Neural cell (in vitro differentiated cells): Measurements from ENCODE around the gene ADCY5. TPM values are rescaled to one million over a fixed set of nuclear protein-coding genes. Genes with fewer than 3 reads are reported as not detected.

ENCODE experiments used
- H2AFZ ChIP-seq: fragments of 200-600, 300-800 bp; sonication (generic), shearing (Covaris generic); 2 replicates; pipeline ENCODE4 v1.6.0; 2014; ENCODE audit warnings: low read depth, mild to moderate bottlenecking, antibody characterized with exemption, low read length, moderate library complexity
- H3F3A ChIP-seq: fragments of 200-600 bp; shearing (Covaris generic); 2 replicates; pipeline ENCODE4 v1.6.1; 2016; ENCODE audit warnings: mild to moderate bottlenecking, moderate library complexity, mixed read lengths, antibody characterized with exemption, low read length; ENCODE audit not compliant: insufficient read depth, poor library complexity, severe bottlenecking
- H3K27ac ChIP-seq: fragments of 200-600, 300-800 bp; sonication (generic), shearing (Covaris generic); 2 replicates; pipeline ENCODE4 v1.5.1; 2014; ENCODE audit warnings: mild to moderate bottlenecking, low read length, moderate library complexity
- H3K27me3 ChIP-seq: fragments of 300-800, 200-600 bp; sonication (generic), shearing (Covaris generic); 2 replicates; pipeline ENCODE4 v1.6.0; 2014; ENCODE audit warnings: mild to moderate bottlenecking, low read depth, low read length, moderate library complexity; ENCODE audit not compliant: insufficient read depth
- H3K36me3 ChIP-seq: fragments of 300-800, 200-600 bp; sonication (generic), shearing (Covaris generic); 2 replicates; pipeline ENCODE4 v1.5.1; 2014; ENCODE audit warnings: mild to moderate bottlenecking, antibody characterized with exemption, low read length, moderate library complexity; ENCODE audit not compliant: insufficient read depth
- H3K4me2 ChIP-seq: fragments of 300-800, 200-600 bp; sonication (generic), shearing (Covaris generic); 2 replicates; pipeline ENCODE4 v1.6.0; 2014; ENCODE audit warnings: mild to moderate bottlenecking, low read length
- H3K4me3 ChIP-seq: fragments of 300-800, 200-600 bp; sonication (generic), shearing (Covaris generic); 2 replicates; pipeline ENCODE4 v1.5.1; 2014; ENCODE audit warnings: mild to moderate bottlenecking, low read length, moderate library complexity
- H3K79me2 ChIP-seq: fragments of 200-600 bp; shearing (Covaris generic); replicated peaks from 2 replicates; pipeline ENCODE4 v1.6.0; 2014; ENCODE audit warnings: mild to moderate bottlenecking, low read length, moderate library complexity; ENCODE audit not compliant: insufficient read depth
- H3K9ac ChIP-seq: fragments of 300-800, 200-600 bp; sonication (generic), shearing (Covaris generic); 2 replicates; pipeline ENCODE4 v1.6.1; 2016; ENCODE audit warnings: mild to moderate bottlenecking, low read length, mixed read lengths
- H3K9me2 ChIP-seq: fragments of 200-600 bp; shearing (Covaris generic); 2 replicates; pipeline ENCODE4 v1.6.1; 2016; ENCODE audit warnings: mild to moderate bottlenecking, low read length, mixed read lengths; ENCODE audit not compliant: insufficient read depth
- H3K9me3 ChIP-seq: fragments of 200-600, 300-800 bp; sonication (generic), shearing (Covaris generic); 2 replicates; pipeline ENCODE4 v1.6.1; 2016; ENCODE audit warnings: mild to moderate bottlenecking, mixed run types, low read length, moderate library complexity, mixed read lengths
- H4K20me1 ChIP-seq: fragments of 200-600 bp; shearing (Covaris generic); 2 replicates; pipeline ENCODE4 v1.6.1; 2016; ENCODE audit warnings: mild to moderate bottlenecking, mixed run types; ENCODE audit not compliant: insufficient read depth
- CTCF ChIP-seq: fragments of 450-650 bp; IDR thresholded peaks from 2 replicates; pipeline ENCODE4 v1.5.1; 2014; ENCODE audit warnings: antibody characterized with exemption, mild to moderate bottlenecking, moderate library complexity; ENCODE audit not compliant: poor library complexity, severe bottlenecking
- EP300 ChIP-seq: fragments of 450-650 bp; conservative IDR thresholded peaks from 2 replicates; pipeline ENCODE4 v1.6.1; 2014; ENCODE audit warnings: antibody characterized with exemption, mild to moderate bottlenecking, moderate library complexity; ENCODE audit not compliant: poor library complexity, severe bottlenecking
- EZH2 ChIP-seq: fragments of 200-600, 300-800 bp; shearing (Covaris generic), sonication (generic); IDR thresholded peaks from 2 replicates; pipeline ENCODE4 v1.6.1; 2014; ENCODE audit warnings: antibody characterized with exemption, low read length, borderline replicate concordance, mild to moderate bottlenecking; ENCODE audit not compliant: insufficient read depth, poor library complexity, severe bottlenecking
- MXI1 ChIP-seq: fragments of 450-650 bp; conservative IDR thresholded peaks from 2 replicates; pipeline ENCODE4 v1.6.1; 2014; ENCODE audit warnings: antibody characterized with exemption, mild to moderate bottlenecking; ENCODE audit not compliant: poor library complexity, severe bottlenecking
- POLR2AphosphoS5 ChIP-seq: IDR thresholded peaks from 2 replicates; pipeline ENCODE4 v1.6.1; 2012
- RAD21 ChIP-seq: fragments of 450-650 bp; conservative IDR thresholded peaks from 2 replicates; pipeline ENCODE4 v1.6.1; 2014; ENCODE audit warnings: antibody characterized with exemption, mild to moderate bottlenecking, moderate library complexity
- REST ChIP-seq: IDR thresholded peaks from 2 replicates; pipeline ENCODE4 v1.6.1; 2012; ENCODE audit warnings: borderline replicate concordance
- SMC3 ChIP-seq: fragments of 450-650 bp; conservative IDR thresholded peaks from 2 replicates; pipeline ENCODE4 v1.6.1; 2014; ENCODE audit warnings: antibody characterized with exemption, mild to moderate bottlenecking, moderate library complexity; ENCODE audit not compliant: poor library complexity
- TAF1 ChIP-seq: IDR thresholded peaks from 2 replicates; pipeline ENCODE4 v1.6.1; 2012; ENCODE audit warnings: low read depth
- polyA plus RNA-seq: library from polyadenylated mRNA; depleted of rRNA; stranded (reverse); fragments of >200 nt; gene quantifications from 2 replicates; pipeline ENCODE4 v1.2.3, GENCODE V29; 2014

The ADCY5 gene
- polyA plus RNA-seq, 1 donor from 2014 or later: 7.7 TPM

GRCh38 chr3:123310741-123311140 lies 138.1 kb downstream of the ADCY5 start:
- Histone ChIP-seq H2AFZ (no peak overlapping the region), H3F3A (no peaks in the 10 kb centered on the region), H3K36me3 (no peaks in the 10 kb centered on the region), H3K4me2 (no peak overlapping the region), H3K9me2 (no peaks in the 10 kb centered on the region), H3K27me3 (no peaks in the 10 kb centered on the region), H4K20me1 (no peaks in the 10 kb centered on the region), H3K9me3 (no peaks in the 10 kb centered on the region), H3K9ac (no peak overlapping the region), H3K27ac (no peak overlapping the region), H3K79me2 (no peaks in the 10 kb centered on the region), H3K4me3 (no peak overlapping the region)
- TF ChIP-seq RAD21 (no peak), MXI1 (no peak), EZH2 (no peak), TAF1 (no peak), REST (no peak)

GRCh38 chr3:123310186-123310585 lies 138.7 kb downstream of the ADCY5 start:
- no peak overlapping the region for H3K4me3 ChIP-seq
- H2AFZ ChIP-seq: no peak overlapping the region
- H3K27me3 ChIP-seq: no peaks in the 10 kb centered on the region
- no peaks in the 10 kb centered on the region for H3F3A ChIP-seq
- no peaks in the 10 kb centered on the region for H4K20me1 ChIP-seq
- H3K79me2 ChIP-seq: no peaks in the 10 kb centered on the region
- H3K9me2 ChIP-seq: no peaks in the 10 kb centered on the region
- TF ChIP-seq CTCF (no peak), TAF1 (no peak), POLR2AphosphoS5 (no peak), REST (no peak), SMC3 (no peak), MXI1 (no peak), EZH2 (no peak), EP300 (no peak), RAD21 (no peak)
- no peak overlapping the region for H3K27ac ChIP-seq
- H3K9me3 ChIP-seq: no peaks in the 10 kb centered on the region
- H3K36me3 ChIP-seq: no peaks in the 10 kb centered on the region
- H3K4me2 ChIP-seq: no peak overlapping the region
- H3K9ac ChIP-seq: no peak overlapping the region
